ENCODE results near the gene NCOR1. TPM values are rescaled to one million over a fixed set of nuclear protein-coding genes. Genes with fewer than 3 reads are reported as not detected.

NCOR1 gene
- total and polyA plus RNA-seq, 2 of the 13 experiments (the other 11 are each of a cell fraction or from before 2014, with no cell fraction given), result 57.0 to 71.7 TPM

DNA sequence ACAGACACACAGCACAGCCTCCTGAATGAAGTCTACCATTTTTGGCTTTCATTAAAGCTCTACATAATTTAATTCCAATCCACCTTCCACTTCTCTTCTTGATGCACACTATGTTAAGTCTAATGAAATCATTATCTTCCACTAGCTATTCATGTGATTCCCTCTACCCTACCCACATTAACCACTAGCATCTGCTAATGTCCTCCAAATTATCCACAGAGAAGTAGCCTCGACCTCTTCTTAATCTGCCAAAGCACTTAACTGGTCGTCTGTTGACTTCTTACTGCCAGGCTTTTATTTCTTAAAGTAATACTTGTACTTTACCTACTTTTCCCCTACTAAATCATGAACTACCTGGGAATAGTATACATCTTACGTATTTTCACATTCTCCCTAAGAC lies 91.8 kb downstream of the NCOR1 start:
- ATAC-seq (no peak), FAIRE-seq (no peak), DNase-seq (ENCODE audit: low spot score) (no peak)
- Histone ChIP-seq H3K36me3 (replicated peaks in 1 of 2; ENCODE audit: control insufficient read depth in 1 of 2, insufficient read depth in 2 of 2, low read length in 2 of 2) (peaks cover 10 to 69% of the 10 kb centered on the region in 2 experiments), H3K27me3 (ENCODE audit: control insufficient read depth in 1 of 2, insufficient read depth in 2 of 2, low read length in 2 of 2) (no peaks in the 10 kb centered on the region; a peak in 1 of 5 replicates), H3K4me2 (ENCODE audit: low read depth, low read length) (no peak overlapping the region), H3K9me3 (ENCODE audit: low read length) (no peaks in the 10 kb centered on the region), H3K79me2 (ENCODE audit: insufficient read depth, low read length) (no peaks in the 10 kb centered on the region), H3K27ac (ENCODE audit: extremely low read length, insufficient read depth, low read length) (no peak overlapping the region), H4K20me1 (ENCODE audit: insufficient read depth, low read length) (no peaks in the 10 kb centered on the region), H3K4me1 (ENCODE audit: insufficient read depth, low read length) (no peaks in the 10 kb centered on the region), H3K9ac (ENCODE audit: insufficient read depth, low read depth, low read length) (no peak overlapping the region), H3K4me3 (replicated peaks in 1 of 3; ENCODE audit: insufficient read depth in 1 of 3, low read depth in 2 of 3, low read length in 3 of 3) (no peak overlapping the region), H2AFZ (ENCODE audit: low read length) (no peak overlapping the region)
- CTCF ChIA-PET (ENCODE audit: low intra/inter-chr PET ratio, low total read pairs), result no interaction called here
- POLR2A ChIA-PET, result no interaction called here
- intact Hi-C loops (cut with micrococcal nuclease; ENCODE audit: unreplicated experiment) (no loop called here), in situ Hi-C loops (cut with HindIII; ENCODE audit: extremely low pct_ligation_motif_present, low pct_unique_long_range_greater_than_20kb) (no loop called here)
- TF ChIP-seq ZNF614 (CRISPR knock-in tag; IDR thresholded peaks at IDR 0.05; ENCODE audit: borderline replicate concordance), result no peak
- no peak for TF ChIP-seq ZNF83 (CRISPR knock-in tag; IDR thresholded peaks at IDR 0.05; ENCODE audit: borderline replicate concordance)
- TF ChIP-seq SP2 (CRISPR knock-in tag; IDR thresholded peaks at IDR 0.05), result no peak
- TF ChIP-seq, protein P1, sequence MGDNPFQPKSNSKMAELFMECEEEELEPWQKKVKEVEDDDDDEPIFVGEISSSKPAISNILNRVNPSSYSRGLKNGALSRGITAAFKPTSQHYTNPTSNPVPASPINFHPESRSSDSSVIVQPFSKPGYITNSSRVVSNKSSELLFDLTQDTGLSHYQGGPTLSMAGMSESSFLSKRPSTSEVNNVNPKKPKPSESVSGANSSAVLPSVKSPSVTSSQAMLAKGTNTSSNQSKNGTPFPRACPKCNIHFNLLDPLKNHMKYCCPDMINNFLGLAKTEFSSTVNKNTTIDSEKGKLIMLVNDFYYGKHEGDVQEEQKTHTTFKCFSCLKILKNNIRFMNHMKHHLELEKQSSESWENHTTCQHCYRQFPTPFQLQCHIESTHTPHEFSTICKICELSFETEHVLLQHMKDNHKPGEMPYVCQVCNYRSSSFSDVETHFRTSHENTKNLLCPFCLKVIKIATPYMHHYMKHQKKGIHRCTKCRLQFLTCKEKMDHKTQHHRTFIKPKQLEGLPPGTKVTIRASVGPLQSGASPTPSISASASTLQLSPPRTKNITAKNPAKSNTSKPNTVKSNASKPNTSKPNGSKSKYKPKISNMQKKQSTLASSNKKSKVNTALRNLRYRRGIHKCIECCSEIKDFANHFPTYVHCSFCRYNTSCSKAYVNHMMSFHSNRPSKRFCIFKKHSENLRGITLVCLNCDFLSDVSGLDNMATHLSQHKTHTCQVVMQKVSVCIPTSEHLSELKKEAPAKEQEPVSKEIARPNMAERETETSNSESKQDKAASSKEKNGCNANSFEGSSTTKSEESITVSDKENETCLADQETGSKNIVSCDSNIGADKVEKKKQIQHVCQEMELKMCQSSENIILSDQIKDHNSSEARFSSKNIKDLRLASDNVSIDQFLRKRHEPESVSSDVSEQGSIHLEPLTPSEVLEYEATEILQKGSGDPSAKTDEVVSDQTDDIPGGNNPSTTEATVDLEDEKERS (CRISPR knock-in tag; IDR thresholded peaks at IDR 0.05), result no peak
- no peak for TF ChIP-seq YY1 (IDR thresholded peaks at IDR 0.05; ENCODE audit: insufficient read depth, insufficient replicate concordance, low read depth, low read length)
- TF ChIP-seq ZNF329 (CRISPR knock-in tag; IDR thresholded peaks at IDR 0.05; ENCODE audit: low read depth), result no peak
- TF ChIP-seq GPN1 (CRISPR knock-in tag; IDR thresholded peaks at IDR 0.05; ENCODE audit: borderline replicate concordance), result no peak
- no peak for TF ChIP-seq BATF2 (CRISPR knock-in tag; IDR thresholded peaks at IDR 0.05)
- TF ChIP-seq ATF1 (CRISPR knock-in tag; IDR thresholded peaks at IDR 0.05), result no peak
- no peak for TF ChIP-seq ZNF317 (CRISPR knock-in tag; IDR thresholded peaks at IDR 0.05)
- TF ChIP-seq ZNF180 (CRISPR knock-in tag; IDR thresholded peaks at IDR 0.05; ENCODE audit: borderline replicate concordance, low read depth), result no peak
- TF ChIP-seq HOXA5 (CRISPR knock-in tag; IDR thresholded peaks at IDR 0.05), result no peak
- TF ChIP-seq, protein P2, sequence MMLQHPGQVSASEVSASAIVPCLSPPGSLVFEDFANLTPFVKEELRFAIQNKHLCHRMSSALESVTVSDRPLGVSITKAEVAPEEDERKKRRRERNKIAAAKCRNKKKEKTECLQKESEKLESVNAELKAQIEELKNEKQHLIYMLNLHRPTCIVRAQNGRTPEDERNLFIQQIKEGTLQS (CRISPR knock-in tag; IDR thresholded peaks at IDR 0.05), result no peak
- TF ChIP-seq ZBTB42 (CRISPR knock-in tag; IDR thresholded peaks at IDR 0.05), result no peak
- no peak for TF ChIP-seq ZNF720 (CRISPR knock-in tag; IDR thresholded peaks at IDR 0.05)
- TF ChIP-seq NFYC (CRISPR knock-in tag; IDR thresholded peaks at IDR 0.05), result no peak
- TF ChIP-seq TCF12 (IDR thresholded peaks at IDR 0.05), result no peak
- TF ChIP-seq TCF12 (CRISPR knock-in tag; IDR thresholded peaks at IDR 0.05), result no peak
- 94% methylated on average over 3 of the region's 3 CpGs for WGBS (ENCODE audit: low lambda C conversion rate)
- BruUV-seq (replicated peaks), result no TSS peak
